Activated T-cell treated with anti-CD3 and anti-CD28 coated beads, Interleukin-2, amount 50 U/mL, for 72 hours (primary cell): ENCODE results near the gene AIMP1. TPM values are rescaled to one million over a fixed set of nuclear protein-coding genes. Genes with fewer than 3 reads are reported as not detected.

Experiments
- ATAC-seq, 2 donors: fragments of 150-1000 bp; cut with Tn5 transposase; replicated peaks in 1 of 2; 2 replicates each; pipeline ENCODE4 v1.10.0; 2021; ENCODE audit warnings: moderate library complexity in 2 of 2, mild to moderate bottlenecking in 1 of 2
- DNase-seq, 2 donors: peaks; one replicate each; pipeline ENCODE4 v3.0.0; 2021 to 2022; ENCODE audit warnings: mixed read lengths in 1 of 2
- H3K27ac Mint-ChIP-seq: one replicate; pipeline ENCODE4 v1.8.0; 2022; ENCODE audit warnings: mild to moderate bottlenecking, moderate library complexity, mixed read lengths
- H3K27me3 Mint-ChIP-seq: one replicate; pipeline ENCODE4 v1.8.0; 2022; ENCODE audit warnings: low read depth, mixed read lengths
- H3K36me3 Mint-ChIP-seq, 2 donors: one replicate each; pipeline ENCODE4 v1.8.0; 2022; ENCODE audit warnings: mixed read lengths in 2 of 2, mild to moderate bottlenecking in 1 of 2; ENCODE audit not compliant: insufficient read depth in 2 of 2
- H3K4me1 Mint-ChIP-seq: one replicate; pipeline ENCODE4 v1.8.0; 2022; ENCODE audit warnings: low read depth, mixed read lengths
- H3K4me3 Mint-ChIP-seq, 2 donors: one replicate each; pipeline ENCODE4 v1.8.0; 2022; ENCODE audit warnings: mild to moderate bottlenecking in 2 of 2, mixed read lengths in 2 of 2, moderate library complexity in 2 of 2
- H3K9me3 Mint-ChIP-seq, 2 donors: one replicate each; pipeline ENCODE4 v1.8.0; 2022; ENCODE audit warnings: mixed read lengths in 2 of 2
- total RNA-seq, 2 donors: library from RNA; stranded (reverse); gene quantifications; one replicate each; pipeline ENCODE4 v1.2.3, GENCODE V29; 2022

The AIMP1 gene
- total RNA-seq, 2 donors from 2014 or later: 49.7 to 51.7 TPM

DNA sequence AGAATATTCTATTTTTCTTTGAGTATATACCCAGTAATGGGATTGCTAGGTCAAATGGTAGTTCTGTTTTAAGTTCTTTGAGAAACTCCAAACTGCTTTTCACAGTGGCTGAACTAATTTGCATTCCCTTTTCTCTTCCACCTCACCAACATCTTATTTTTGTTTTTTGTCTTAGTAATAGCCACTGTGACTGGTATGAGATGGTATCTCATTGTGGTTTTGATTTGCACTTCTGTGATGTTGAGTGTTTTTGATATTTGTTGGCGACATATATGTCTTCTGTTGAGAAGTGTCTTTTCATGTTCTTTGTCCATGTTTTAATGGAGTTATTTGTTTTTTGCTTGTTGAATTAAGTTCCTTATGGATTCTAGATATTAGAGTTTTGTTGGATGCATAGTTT lies 24.4 kb downstream of the AIMP1 start:
- Mint-ChIP-seq H3K4me1 (peaks cover 54% of the 10 kb centered on the region), H3K36me3 (peaks cover 32 to 54% of the 10 kb centered on the region in 2 donors), H3K27ac (peak overlapping the region; percentile 43), H3K4me3 (no peak overlapping the region), H3K9me3 (peaks cover 5 to 11% of the 10 kb centered on the region in 2 donors), H3K27me3 (no peaks in the 10 kb centered on the region)
- no peak for DNase-seq
- ATAC-seq: peak in 1 of 2 donors; percentile 51

GRCh38 chr4:106343865-106344646 lies 27.7 kb downstream of the AIMP1 start:
- Mint-ChIP-seq H3K27ac (peak overlapping the region; percentile 72), H3K4me1 (peaks cover 40% of the 10 kb centered on the region), H3K4me3 (no peak overlapping the region), H3K9me3 (peaks cover 0 to 2% of the 10 kb centered on the region in 2 donors), H3K27me3 (no peaks in the 10 kb centered on the region), H3K36me3 (peaks cover 17 to 38% of the 10 kb centered on the region in 2 donors)
- DNase-seq (no peak), ATAC-seq (no peak)

- peaks cover 34% of the 10 kb centered on the region for H3K4me1 Mint-ChIP-seq
- no peak for ATAC-seq
- no peak overlapping the region for H3K4me3 Mint-ChIP-seq
- H3K27ac Mint-ChIP-seq: peak overlapping the region; percentile 72
- H3K27me3 Mint-ChIP-seq: no peaks in the 10 kb centered on the region
- H3K9me3 Mint-ChIP-seq: peaks cover 0 to 2% of the 10 kb centered on the region in 2 donors
- H3K36me3 Mint-ChIP-seq: peaks cover 13 to 33% of the 10 kb centered on the region in 2 donors
- no peak for DNase-seq
Observed at GRCh38 chr4:106344647-106344970, 28.3 kb downstream of the AIMP1 start.

DNA sequence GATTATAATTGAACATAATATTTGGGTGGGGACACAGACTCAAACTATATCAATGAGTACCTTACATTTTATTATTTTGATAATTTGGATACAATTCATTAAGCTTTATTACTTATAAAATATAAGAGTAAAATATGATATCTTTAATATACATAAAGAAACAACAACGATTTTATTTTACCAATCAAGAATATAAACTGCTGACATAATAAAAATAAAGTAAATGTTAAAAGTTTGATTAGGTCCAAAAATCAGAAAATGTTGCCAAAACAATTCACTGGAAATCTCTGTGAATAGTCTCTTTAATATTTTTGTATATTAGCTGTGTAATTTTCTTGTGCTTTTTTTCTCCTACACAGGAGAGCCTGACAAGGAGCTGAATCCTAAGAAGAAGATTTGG lies 30.8 kb downstream of the AIMP1 start:
- no peak for ATAC-seq

GRCh38 chr4:106351016-106351415 lies 34.7 kb downstream of the AIMP1 start:
- Mint-ChIP-seq H3K36me3 (peaks cover 0 to 9% of the 10 kb centered on the region in 2 donors), H3K4me1 (no peaks in the 10 kb centered on the region), H3K27ac (no peak overlapping the region), H3K27me3 (no peaks in the 10 kb centered on the region), H3K9me3 (no peaks in the 10 kb centered on the region), H3K4me3 (no peak overlapping the region)
- ATAC-seq (no peak), DNase-seq (no peak)

More for the DNA sequence above, 30.8 kb downstream of the AIMP1 start:
- Mint-ChIP-seq H3K27ac (no peak overlapping the region), H3K4me1 (peaks cover 11% of the 10 kb centered on the region), H3K4me3 (no peak overlapping the region), H3K36me3 (peaks cover 2 to 19% of the 10 kb centered on the region in 2 donors), H3K27me3 (no peaks in the 10 kb centered on the region), H3K9me3 (no peaks in the 10 kb centered on the region)
- no peak for DNase-seq

GRCh38 chr4:106353786-106354185 lies 37.4 kb downstream of the AIMP1 start:
- no peak overlapping the region for H3K27ac Mint-ChIP-seq
- no peaks in the 10 kb centered on the region for H3K27me3 Mint-ChIP-seq

DNA sequence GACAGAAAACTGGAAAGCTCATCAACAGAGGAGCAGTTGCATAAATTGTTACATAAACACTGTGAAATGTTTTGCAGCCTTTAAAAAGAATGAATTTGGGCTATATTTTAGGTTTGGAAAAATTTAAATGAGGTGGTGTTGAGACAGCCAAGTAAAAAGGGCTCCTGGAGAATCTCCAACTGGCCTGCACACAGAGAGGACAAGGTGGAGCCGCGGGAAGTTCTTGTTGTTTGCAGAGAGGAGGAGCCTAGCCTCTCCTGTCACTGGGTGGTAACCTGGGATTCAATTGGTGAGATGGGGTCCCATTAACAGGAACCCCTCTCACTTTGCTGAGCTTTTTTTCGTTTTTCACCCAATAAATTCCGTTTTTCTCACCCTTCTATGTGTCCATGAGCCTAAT lies 38.8 kb downstream of the AIMP1 start:
- no peak overlapping the region for H3K27ac Mint-ChIP-seq
- no peak for DNase-seq

More at GRCh38 chr4:106353786-106354185, 37.4 kb downstream of the AIMP1 start:
- no peaks in the 10 kb centered on the region for H3K9me3 Mint-ChIP-seq
- H3K4me3 Mint-ChIP-seq: no peak overlapping the region
- no peak for DNase-seq
- H3K36me3 Mint-ChIP-seq: no peaks in the 10 kb centered on the region
- H3K4me1 Mint-ChIP-seq: no peaks in the 10 kb centered on the region
- no peak for ATAC-seq

GRCh38 chr4:106358899-106359298 lies 42.5 kb downstream of the AIMP1 start:
- H3K27me3 Mint-ChIP-seq: no peaks in the 10 kb centered on the region
- ATAC-seq (no peak), DNase-seq (no peak)
- H3K4me1 Mint-ChIP-seq: no peaks in the 10 kb centered on the region
- no peak overlapping the region for H3K27ac Mint-ChIP-seq
- no peaks in the 10 kb centered on the region for H3K36me3 Mint-ChIP-seq
- no peaks in the 10 kb centered on the region for H3K9me3 Mint-ChIP-seq
- no peak overlapping the region for H3K4me3 Mint-ChIP-seq

More for the DNA sequence above, 38.8 kb downstream of the AIMP1 start:
- Mint-ChIP-seq H3K9me3 (no peaks in the 10 kb centered on the region), H3K4me1 (no peaks in the 10 kb centered on the region), H3K4me3 (no peak overlapping the region), H3K36me3 (no peaks in the 10 kb centered on the region), H3K27me3 (no peaks in the 10 kb centered on the region)
- ATAC-seq: no peak

DNA sequence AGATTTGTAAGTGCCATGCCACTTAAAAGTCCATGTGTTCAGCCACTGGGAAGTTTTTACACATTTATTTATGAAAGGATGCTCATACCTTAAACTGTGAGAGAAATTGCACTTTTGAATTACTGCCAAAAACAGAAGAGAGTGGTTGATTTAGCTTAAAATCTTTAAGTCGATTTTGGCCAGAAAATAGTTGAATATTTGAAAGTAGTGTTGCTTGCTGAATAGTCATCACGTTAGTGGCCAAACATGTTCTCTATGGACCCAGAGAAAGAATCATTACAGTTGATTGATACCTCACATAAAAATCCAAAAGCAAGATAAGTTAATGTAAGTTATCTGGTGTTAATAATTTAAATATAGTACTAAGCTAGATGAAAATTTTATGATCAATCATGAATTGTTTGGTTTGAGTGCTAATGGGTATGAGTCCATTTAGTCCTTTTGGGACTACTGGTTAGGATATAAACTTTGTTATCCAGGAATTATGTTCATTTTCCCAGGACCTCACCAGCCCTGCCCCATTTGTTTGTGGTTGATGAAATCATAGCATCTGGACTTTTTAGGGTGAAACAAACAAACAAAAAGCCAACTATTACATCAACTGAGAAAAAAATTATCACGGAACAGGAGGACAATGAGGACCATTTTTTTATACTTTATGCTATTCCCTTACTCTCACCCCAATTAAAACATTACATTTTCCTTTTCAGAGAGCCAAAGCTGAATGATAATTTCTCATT lies 45.9 kb downstream of the AIMP1 start:
- no peaks in the 10 kb centered on the region for H3K9me3 Mint-ChIP-seq
- ATAC-seq (no peak), DNase-seq (no peak)
- no peak overlapping the region for H3K4me3 Mint-ChIP-seq
- H3K27me3 Mint-ChIP-seq: no peaks in the 10 kb centered on the region
- no peak overlapping the region for H3K27ac Mint-ChIP-seq
- no peaks in the 10 kb centered on the region for H3K4me1 Mint-ChIP-seq
- no peaks in the 10 kb centered on the region for H3K36me3 Mint-ChIP-seq

DNA sequence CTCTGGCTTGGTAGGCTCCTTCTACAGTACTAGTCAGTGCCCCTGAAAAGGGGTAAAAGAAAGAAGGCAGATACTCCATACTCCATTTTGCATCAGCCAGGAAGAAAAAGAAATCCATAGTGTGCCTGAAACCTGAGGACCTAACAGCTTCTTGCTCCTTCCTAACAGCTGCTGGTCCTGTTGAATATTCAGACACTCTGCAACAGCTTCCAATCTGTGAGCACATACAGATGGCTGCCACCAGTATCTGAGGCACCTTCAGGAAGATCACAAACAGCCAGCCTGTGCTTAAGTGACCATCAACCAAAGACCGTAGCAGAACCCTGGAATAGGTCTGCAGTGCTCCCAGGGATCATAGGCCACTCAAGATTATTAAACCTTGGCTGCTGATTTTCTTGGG lies 47.9 kb downstream of the AIMP1 start:
- Mint-ChIP-seq H3K27ac (no peak overlapping the region), H3K4me1 (no peaks in the 10 kb centered on the region), H3K36me3 (no peaks in the 10 kb centered on the region), H3K27me3 (no peaks in the 10 kb centered on the region), H3K4me3 (no peak overlapping the region), H3K9me3 (no peaks in the 10 kb centered on the region)
- ATAC-seq (no peak), DNase-seq (no peak)

- Mint-ChIP-seq H3K4me3 (no peak overlapping the region), H3K27ac (no peak overlapping the region), H3K36me3 (no peaks in the 10 kb centered on the region), H3K27me3 (peaks cover 8% of the 10 kb centered on the region), H3K9me3 (no peaks in the 10 kb centered on the region), H3K4me1 (no peaks in the 10 kb centered on the region)
- DNase-seq (no peak), ATAC-seq (peak in 1 of 2 donors; percentile 36)
Observed at GRCh38 chr4:106365613-106366012, 49.3 kb downstream of the AIMP1 start.

GRCh38 chr4:106366026-106366425 lies 49.7 kb downstream of the AIMP1 start:
- H3K36me3 Mint-ChIP-seq: no peaks in the 10 kb centered on the region
- peak in 1 of 2 donors; percentile 21 for ATAC-seq
- H3K9me3 Mint-ChIP-seq: no peaks in the 10 kb centered on the region

DNA sequence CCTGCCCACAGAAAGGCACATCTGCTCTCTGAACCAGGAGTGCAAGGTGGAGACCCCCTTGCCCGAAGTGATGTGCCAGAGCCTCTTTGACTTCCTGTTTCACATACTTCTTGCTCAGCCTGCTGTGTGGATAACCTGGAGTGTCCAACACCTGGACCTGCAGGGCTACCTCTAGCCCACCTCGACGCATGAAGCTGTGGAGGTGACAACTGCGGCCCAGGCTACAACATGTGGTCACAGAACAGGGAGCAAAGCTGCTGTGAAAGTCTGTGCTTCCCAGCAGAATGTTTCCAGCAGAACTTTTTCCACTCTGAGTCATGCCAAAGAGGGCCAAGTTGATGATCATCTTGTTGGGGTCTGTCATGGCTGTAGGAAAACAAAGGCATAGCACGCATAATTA lies 50.7 kb downstream of the AIMP1 start:
- no peak overlapping the region for H3K27ac Mint-ChIP-seq
- ATAC-seq: no peak
- no peaks in the 10 kb centered on the region for H3K36me3 Mint-ChIP-seq
- H3K27me3 Mint-ChIP-seq: peaks cover 8% of the 10 kb centered on the region
- DNase-seq: no peak
- no peaks in the 10 kb centered on the region for H3K9me3 Mint-ChIP-seq
- no peaks in the 10 kb centered on the region for H3K4me1 Mint-ChIP-seq
- no peak overlapping the region for H3K4me3 Mint-ChIP-seq

More at GRCh38 chr4:106366026-106366425, 49.7 kb downstream of the AIMP1 start:
- DNase-seq: no peak
- H3K27me3 Mint-ChIP-seq: peaks cover 8% of the 10 kb centered on the region
- no peaks in the 10 kb centered on the region for H3K4me1 Mint-ChIP-seq
- H3K4me3 Mint-ChIP-seq: no peak overlapping the region
- no peak overlapping the region for H3K27ac Mint-ChIP-seq
